Suppressor macrophage treated with lipopolysaccharide for 1 hour (primary cell): ENCODE data around the gene CCNL1.
A peak's percentile ranks its signal among the peaks of the same experiment; 100 is the strongest.
"Not testable (repeated sequence)": the region's sequence is repeated elsewhere in the genome, so short reads cannot be mapped to it uniquely, and the experiment has no call there.

Experiments
- DNase-seq, 3 donors: peaks; one replicate each; pipeline ENCODE4 v3.0.0-alpha.2; 2020 to 2022

Gene CCNL1

DNA sequence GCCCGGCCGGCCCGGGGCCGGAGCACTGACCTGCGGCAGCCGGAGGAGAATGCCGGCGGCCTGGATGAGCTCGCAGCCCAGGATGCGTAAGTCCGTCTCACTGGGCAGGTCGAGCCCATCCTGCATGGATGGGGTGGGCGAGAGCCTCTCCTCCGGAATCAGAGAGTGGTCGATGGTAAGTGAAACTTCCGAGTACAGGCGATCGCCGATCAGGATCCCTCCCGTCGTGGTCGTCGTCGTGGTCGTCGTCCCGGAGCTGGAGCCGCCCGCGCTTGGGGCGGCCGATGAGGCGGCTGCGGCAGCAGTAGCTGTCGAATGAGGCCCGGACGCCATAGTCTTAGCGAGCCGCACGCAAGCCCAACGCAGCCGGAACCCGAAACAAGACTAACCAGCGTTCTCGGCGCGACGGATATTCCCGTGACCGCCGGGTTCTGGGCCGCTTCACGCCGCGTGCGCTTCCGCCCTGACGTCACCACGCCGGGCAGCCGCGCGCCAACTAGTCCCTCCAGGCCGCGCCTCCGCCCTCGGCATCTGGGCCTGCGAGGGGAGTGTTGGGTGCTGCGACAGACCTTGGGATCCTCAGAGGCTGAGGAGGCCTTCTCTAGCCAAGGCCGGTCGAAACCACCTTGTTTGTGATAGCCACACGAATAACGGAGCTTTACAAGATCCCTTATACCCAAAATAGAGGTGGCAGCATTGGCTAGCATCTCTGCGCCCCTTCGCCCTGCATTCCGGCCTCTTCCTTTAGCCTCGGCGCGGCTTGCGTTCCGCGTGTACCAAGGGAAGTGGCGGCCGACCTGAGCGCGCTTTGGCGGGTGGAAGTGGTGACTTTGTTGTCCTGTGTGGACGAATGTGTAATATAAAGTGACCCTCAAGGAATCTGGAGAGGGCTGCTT is at the start of gene CCNL1:
Gene CCNL1 (minus strand): TSS at position 386 of the 896 bp plus-strand sequence. CDS start 53 bp downstream, at position 333.
- DNase-seq, result peak; percentile 99

DNA sequence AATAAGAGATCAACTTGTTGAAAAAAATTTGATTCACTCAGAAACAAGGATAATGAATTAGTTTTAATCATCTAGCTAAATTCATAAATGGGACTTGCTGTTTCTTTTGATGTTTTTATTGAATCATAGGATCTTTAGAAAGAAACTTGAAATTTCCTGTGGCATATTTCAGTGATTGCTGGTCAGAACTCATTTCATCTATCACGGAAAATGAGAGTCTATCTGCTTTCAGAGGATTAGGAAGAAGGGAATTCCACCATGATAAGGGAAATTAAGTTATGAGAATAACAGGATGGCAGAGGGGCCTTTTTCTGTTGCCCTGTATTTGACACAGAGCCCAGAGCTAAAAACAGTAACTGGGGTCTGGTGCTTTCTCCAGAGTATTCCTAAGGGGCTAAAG is 44.9 kb upstream of the CCNL1 start:
- DNase-seq, result no peak

DNA sequence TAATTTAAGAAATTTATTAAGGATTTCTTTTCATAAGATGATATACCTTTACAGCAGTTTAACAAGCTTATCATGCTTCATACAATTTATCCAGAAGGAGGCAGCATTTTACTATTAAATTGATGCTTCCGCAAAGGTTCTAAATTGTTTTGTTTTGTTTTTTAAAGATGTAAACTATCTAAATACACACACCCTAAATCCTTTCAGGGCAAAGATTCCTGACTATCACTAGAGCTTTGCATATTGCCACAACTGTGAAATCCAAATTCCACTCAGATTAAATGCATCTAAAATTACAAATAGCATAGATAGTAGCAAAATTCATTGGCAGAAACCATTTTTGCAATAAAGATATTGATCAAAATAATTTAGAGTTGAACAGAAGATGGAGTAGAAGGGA is 44.5 kb upstream of the CCNL1 start:
- DNase-seq, result peak; percentile 38 to 81 (median 76)

DNA sequence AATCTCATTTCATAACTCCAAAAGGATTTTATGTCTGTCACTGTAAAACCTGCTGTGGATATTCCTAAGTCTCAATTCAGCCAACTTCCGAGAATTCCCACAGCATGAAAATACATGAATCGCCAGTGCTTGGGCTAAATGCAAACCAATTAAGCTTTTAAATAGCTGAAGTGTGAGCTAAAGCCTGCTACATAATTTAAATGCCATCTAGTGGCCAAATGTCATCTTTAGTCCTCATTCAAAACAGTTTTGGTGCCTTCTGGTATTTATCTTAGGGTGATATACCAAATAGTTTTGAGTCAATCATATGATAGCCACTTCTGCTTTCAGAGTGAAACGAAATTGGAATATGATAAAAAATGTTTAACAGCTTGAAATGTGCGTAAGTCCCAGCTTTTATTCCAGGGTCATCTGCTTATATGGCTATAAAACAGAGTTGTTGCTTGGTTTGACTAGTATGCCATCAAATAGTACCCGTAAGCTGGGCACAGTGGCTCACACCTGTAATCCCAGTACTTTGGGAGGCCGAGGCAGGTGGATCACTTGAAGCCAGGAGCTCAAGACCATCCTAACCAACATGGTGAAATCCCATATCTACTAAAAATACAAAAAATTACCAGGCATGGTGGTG is 41.8 kb upstream of the CCNL1 start:
- DNase-seq, result peak; percentile 54 to 78 (median 76)

DNA sequence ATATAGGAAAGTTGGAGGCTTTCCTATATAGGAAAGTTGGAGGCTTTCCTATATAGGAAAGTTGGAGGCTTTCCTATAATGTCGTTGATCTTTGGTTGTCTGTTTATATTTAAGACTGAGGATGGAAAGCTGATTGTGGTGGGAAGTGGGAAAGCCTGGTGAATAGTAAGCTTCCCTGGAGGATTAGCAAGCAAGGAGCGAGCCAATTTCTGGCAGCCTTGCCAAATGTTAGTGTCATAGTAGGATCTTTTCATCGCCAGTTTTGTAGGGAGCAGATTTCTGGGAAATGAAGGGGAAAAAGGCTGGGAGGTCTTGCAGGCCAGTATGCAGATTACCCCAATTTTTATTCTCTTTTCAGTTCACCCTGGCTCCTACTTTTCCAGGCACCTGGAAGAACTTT is 39.9 kb upstream of the CCNL1 start:
- DNase-seq, result no peak

DNA sequence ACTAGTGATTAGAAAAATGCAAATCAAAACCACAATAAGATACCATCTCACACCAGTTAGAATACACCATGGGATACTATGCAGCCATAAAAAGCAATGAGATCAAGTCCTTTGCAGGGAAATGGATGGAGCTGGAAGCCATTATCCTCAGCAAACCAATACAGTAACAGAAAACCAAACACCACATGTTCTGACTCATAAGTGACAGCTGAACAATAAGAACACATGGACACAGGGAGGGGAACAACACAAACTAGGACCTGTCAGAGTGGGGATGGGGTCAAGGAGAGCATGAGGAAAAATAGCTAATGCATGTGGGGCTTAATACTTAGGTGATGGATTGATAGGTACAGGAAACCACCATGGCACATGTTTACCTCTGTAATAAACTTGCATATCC is 36.0 kb upstream of the CCNL1 start:
- DNase-seq, result no peak

DNA sequence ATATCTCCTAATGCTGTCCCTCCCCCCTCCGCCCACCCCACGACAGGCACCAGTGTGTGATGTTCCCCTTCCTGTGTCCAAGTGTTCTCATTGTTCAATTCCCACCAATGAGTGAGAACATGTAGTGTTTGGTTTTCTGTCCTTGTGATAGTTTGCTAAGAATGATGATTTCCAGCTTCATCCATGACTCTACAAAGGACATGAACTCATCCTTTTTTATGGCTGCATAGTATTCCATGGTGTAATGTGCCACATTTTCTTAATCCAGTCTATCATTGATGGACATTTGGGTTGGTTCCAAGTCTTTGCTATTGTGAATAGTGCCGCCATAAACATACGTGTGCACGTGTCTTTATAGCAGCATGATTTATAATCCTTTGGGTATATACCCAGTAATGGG is 31.2 kb upstream of the CCNL1 start:
- not testable (repeated sequence) for DNase-seq

DNA sequence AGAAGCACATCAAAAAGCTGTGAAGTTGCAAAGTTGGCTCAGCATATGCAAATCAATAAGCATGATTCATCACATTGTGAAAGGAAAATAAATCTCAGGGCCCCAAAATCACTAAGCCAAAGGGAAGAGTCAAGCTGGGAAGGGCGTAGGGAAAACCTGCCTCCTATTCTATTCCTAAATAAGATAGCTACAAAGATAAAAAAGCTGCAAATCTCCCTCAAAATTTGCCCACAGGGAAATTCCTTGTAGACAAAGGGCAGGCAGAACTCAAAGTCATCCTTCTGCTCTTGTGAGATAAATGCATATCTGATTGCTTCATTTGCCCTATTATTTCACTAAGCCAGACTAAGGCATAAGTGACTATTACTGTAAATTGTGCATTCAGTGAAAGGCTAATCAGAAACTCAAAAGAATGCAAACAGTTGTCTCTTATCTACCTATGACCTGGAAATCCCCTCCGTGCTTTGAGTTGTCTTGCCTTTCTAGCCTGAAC is 30.5 kb upstream of the CCNL1 start:
- peak; percentile 33 to 55 (median 43) for DNase-seq

DNA sequence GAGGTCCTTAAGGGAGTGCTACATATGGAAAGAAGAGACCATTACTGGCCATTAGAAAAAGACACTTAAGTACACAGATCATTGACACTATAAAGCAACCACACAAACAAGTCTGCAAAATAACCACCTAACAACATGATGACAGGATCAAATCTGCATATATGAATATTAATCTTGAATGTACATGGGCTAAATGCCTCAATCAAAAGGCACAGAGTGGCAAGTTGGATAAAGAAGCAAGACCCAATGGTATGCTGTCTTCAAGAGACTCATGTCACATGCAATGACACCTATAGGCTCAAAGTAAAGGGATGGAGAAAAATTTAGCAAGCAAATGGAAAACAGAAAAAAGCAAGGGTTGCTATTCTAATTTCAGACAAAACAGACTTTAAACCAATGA is 28.4 kb upstream of the CCNL1 start:
- no peak for DNase-seq

DNA sequence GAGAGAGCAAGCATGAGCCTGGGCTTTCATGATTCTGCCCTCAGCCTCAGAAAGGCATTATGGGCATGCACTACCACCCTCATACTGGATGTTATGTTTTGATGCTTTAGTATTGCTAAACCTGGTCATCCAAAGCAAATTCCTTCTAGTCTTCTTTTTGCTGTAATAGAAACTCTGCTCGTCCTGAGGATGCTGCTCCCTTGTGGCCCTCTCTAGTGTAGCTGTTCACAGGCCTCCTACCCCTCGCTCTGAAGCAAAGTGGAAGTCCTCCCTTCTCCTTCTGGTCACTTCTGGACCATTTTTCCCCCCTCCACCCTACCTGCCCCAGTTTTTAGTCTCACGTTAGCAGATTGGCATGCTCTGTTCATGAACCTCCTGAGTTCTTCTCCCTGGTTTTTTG is 22.9 kb upstream of the CCNL1 start:
- no peak for DNase-seq

DNA sequence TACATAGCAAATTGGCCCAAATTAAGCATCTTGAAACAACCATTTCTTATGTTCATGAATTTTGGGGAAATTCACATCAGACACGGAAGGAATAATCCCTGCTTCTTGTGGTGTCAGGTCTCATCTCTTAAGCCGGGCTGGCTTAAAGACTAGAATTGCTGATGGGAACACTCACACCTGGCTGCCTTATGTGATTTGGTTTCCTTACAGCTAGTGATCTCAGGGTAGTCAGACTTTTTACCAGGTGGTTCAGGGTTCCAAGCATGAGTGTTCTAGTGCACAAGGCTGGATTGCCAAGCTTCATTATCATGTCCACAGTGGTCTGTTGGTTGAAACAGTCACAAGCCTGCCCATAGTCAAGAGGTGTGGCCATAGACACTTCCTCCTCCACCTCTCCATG is 20.3 kb upstream of the CCNL1 start:
- DNase-seq, result no peak

DNA sequence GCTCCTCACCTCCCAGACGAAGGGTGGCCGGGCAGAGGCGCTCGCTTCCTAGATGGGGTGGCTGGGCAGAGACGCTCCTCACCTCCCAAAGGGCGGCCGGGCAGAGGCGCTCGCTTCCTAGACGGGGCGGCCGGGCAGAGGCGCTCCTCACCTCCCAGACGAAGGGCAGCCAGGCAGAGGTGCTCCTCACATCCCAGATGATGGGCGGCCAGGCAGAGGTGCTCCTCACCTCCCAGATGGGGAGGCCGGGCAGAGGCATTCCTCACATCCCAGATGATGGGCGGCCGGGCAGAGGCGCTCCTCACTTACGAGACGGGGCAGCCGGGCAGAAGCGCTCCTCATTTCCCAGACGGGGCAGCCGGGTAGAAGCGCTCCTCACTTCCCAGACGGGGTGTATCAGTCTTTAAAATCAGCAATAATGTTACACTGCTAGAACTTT is 19.4 kb upstream of the CCNL1 start:
- DNase-seq, result no peak

DNA sequence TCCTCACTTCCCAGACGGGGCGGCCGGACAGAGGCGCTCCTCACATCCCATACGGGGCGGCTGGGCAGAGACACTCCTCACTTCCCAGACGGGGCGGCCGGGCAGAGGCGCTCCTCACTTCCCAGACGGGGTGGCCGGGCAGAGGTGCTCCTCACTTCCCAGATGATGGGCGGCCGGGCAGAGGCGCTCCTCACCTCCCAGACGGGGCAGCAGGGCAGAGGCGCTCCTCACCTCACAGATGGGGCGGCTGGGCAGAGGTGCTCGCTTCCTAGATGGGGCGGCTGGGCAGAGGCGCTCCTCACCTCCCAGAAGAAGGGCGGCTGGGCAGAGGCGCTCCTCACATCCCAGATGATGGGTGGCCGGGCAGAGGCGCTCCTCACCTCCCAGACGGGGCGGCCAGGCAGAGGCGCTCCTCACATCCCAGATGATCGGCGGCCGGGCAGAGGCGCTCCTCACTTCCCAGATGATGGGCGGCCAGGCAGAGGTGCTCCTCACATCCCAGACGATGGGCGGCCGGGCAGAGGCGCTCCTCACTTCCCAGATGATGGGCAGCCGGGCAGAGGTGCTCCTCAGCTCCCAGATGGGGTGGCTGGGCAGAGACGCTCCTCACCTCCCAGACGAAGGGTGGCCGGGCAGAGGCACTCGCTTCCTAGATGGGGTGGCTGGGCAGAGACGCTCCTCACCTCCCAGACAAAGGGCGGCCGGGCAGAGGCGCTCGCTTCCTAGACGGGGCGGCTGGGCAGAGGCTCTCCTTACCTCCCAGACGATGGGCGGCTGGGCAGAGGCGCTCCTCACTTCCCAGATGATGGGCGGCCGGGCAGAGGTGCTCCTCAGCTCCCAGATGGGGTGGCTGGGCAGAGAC is 18.8 kb upstream of the CCNL1 start:
- DNase-seq, result not testable (repeated sequence)

DNA sequence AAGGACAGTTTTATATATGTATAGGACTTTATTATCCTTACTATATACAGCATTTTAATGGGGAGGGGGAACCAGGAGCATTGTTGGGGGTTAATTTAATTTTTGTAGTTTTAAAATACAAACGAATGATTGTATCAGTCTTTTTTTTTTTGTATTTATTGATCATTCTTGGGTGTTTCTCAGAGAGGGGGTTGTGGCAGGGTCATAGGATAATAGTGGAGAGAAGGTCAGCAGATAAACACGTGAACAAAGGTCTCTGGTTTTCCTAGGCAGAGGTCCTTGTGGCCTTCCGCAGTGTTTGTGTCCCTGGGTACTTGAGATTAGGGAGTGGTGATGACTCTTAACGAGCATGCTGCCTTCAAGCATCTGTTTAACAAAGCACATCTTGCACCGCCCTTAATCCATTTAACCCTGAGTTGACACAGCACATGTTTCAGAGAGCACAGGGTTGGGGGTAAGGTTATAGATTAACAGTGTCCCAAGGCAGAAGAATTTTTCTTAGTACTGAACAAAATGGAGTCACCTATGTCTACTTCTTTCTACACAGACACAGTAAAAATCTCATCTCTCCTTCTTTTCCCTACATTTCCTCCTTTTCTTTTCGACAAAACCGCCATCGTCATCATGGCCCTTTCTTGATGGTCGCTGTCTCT is 18.0 kb upstream of the CCNL1 start:
- not testable (repeated sequence) for DNase-seq

DNA sequence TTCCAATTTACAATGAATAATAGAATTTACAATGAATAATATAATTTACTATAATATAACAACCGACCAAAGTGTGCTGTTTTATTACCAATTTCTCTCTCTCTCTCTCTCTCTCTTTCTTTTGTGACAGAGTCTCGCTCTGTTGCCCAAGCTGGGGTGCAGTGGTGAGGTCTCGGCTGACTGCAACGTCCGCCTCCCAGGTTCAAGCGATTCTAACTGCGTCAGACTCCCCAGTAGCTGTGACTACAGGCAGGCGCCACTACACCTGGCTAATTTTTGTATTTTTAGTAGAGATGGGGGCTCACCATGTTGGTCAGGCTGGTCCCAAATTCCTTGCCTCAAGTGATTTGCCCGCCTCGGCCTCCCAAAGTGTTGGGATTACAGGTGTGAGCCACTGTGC is 17.0 kb upstream of the CCNL1 start:
- no peak for DNase-seq

DNA sequence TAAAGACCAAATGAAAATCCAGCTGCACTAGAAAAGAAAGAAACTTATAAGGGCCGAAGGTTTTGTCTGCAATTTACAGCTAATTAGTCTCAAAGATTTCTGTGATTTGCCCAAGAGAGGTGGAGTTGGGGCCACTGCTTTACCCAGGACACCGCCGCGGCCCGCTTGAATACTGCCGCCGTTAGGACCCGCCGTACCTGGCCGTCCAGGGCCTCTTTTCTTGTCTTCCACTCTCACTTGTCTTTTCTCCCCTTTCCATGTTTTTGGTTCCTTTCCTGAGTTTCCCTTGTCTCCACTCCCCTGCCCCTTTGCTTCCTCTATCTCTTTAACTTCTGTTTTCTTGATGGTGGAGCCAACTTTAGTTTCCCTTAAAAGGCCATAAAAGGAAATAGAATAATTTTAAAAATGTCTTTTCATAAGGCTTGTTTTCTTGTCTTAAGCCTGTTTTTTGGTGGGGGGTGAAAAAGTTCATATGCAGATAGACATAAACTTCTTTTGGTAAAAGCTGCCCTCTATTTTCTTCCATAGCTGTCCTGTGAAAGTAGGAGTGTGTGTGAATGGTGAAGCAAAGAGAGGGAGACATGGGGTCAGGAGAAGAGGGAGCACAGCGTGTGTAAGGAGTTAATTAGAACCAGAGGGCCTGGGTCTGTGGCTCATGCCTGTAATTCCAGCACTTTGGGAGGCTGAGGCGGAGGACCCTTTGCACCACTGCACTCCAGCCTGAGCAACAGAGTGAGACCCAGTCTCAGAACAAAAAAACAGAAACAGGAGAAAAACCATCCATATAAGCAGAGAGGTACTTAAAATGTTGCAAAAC is 16.0 kb upstream of the CCNL1 start:
- DNase-seq, result peak; percentile 61 to 69 (median 66)

DNA sequence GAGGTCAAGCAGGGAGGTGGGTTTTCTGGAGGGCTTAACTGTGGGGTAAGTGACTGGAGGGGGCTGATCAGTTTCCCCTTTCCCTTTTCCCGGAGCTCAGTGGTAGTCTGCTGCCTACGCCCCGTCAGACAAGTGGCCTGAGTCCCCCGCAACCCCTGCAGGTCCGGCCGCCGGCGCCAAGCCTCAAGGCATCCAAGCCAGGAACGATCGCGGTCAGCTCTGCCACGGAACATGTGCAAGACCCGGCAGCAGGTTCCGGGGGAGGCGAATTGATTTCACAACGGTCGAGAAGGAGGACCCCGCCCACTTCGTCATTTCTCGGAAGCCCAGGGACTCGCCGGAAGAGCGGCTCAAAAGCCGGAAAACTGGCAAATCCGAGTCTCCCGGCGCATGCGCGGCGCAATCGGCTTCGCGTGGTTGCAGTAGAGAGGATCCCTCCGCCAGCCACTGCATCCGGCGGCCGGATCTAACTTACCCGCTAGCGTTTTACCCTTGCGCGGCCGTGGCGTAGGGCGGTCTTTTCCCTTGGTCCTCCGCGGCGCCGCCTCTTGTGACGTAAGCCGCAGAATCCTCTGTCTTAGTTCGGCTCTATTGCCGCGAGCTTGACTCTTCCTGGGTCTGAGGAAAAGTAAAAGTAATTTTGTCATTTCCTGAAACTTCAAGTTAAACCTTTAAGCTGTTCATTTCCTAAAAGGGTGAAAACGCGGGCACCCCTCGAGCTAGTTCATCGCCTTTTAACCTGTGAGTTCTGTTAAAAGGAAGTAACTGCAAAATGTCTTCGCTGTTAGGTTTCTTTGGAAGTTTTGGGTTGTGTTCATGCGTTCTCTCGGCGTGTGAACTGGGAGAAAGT is 14.9 kb upstream of the CCNL1 start:
- DNase-seq, result peak; percentile 100

DNA sequence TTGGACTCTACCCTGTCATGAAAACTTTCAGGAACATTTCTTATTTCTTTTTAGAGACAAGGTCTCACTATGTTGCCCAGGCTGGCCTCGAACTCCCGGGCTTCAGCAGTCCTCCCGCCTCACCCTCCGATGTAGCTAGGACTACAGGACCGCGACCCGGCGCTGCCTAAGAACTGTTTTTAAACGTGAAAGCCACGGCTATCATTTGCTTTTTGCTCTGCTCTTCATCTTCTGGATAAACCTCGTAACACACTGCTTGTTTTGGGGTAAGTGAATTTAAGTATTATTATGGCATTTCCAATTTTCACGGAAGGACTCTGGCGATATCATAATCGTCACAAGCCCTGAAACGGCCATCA is 14.3 kb upstream of the CCNL1 start:
- DNase-seq, result no peak

DNA sequence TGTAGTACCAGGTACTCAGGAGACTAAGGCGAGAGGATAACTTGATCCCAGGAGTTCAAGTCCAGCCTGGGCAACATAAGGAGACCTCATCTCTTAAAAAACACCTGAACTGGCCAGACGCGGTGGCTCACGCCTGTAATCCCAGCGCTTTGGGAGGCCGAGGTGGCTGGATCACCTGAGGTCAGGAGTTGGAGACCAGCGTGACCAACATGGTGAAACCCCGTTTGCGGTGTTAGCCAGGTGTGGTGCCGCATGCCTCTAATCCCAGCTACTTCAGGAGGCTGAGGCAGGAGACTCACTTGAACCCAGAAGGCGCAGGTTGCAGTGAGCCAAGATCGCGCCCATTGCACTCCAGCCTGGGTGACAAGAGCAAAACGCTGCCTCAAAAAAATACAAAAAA is 13.4 kb upstream of the CCNL1 start:
- not testable (repeated sequence) for DNase-seq

DNA sequence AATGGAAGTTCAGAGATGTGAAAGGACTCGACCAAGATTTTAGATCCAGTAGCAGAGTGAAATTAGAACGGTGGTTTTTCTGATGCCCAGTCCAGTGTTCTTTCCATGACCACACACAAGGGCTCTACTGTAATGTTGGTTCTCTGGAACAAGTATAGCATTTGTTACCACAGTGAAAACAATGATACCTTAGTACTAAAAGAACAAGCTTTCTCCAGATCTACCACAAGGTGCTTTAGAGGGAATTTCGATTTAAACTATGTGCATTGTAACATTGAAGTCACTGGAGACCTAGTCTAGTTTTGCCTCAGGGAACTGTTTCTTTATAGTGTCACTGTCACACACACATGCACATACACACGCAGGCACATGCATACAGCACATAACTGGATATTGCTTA is 12.8 kb upstream of the CCNL1 start:
- DNase-seq, result no peak

DNA sequence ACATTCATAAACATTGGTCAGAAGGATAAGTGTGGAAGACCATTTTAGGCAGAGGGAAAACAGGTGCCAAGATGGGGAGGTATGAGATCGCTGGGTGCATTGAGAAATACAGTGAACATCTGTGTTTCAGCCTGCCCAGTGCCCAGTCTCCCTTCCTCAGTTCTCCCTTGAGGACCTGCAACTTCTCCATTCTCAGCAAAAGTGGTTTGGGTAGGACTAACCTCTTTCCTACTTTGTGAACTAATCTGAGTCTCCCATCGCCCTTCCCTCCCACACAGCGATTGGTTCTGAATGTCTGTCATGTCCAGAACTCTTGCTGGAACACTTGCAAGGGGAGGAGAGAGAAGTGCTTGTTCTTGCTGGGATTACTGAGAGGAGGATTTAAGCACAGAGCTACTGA is 10.9 kb upstream of the CCNL1 start:
- peak; percentile 58 to 67 (median 61) for DNase-seq
